Measurements from ENCODE around the gene HGF. TPM values are rescaled to one million over a fixed set of nuclear protein-coding genes. Genes with fewer than 3 reads are reported as not detected.
"Not testable (repeated sequence)": the region's sequence is repeated elsewhere in the genome, so short reads cannot be mapped to it uniquely, and the experiment has no call there.

Gene HGF
- total and polyA plus RNA-seq, 4 donors = 3.1 to 25.5 (median 12.3) TPM

DNA sequence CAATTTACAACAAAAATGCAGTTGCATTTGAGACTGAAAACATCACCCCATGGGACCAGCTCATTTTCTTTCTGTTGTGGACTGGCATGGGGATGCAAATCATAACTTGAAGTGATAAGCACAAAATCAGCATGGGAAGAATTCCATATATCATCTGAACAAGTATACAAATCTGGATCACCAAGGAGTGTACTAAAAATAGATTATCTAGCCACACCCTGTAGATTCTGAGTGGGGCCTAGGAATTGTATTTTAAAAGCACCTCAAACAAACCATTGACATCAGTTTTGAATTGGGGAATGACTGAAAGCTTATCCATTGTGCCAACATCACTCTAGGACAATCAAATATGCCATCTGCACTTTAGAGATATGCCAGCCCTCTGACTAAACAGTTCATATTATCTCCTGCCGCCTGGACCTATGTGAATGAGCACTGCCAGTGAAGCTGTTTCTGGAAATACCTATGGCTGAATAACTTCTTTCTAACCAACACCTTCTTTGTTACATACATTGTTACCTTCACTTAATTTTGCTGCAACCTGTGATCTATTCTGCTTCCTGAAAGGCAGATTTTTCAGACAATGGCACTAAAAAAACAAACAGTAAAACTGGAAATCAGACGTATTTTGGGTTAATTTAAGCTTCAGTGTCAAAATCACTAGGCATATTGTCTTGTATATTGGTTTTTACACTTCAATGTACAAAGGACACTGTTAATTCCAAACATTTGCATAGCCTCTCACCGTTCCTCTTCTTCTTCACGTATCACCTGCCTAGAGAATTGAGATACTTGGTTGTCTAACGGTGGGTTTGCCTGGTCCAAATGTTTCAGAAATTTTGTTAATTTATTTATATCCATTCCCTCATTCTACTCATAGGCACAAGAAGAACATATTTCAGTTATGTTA, 42.4 kb upstream of the HGF start:
- DNase-seq (no peak), ATAC-seq (ENCODE audit: insufficient read depth, low FRiP score) (no peak)
- WGBS, 2 donors = 90 to 92% methylated on average over 5 of the region's 5 CpGs
- Histone ChIP-seq H3K36me3 (ENCODE audit: control insufficient read depth in 4 of 4, insufficient read depth in 4 of 4, low read length in 4 of 4) (no peaks in the 10 kb centered on the region), H3K27me3 (ENCODE audit: control insufficient read depth in 3 of 3, insufficient read depth in 3 of 3, low read length in 2 of 3) (no peaks in the 10 kb centered on the region), H3K4me1 (ENCODE audit: control insufficient read depth in 5 of 5, insufficient read depth in 5 of 5, low read length in 5 of 5) (peaks cover 0 to 11% (median 0%) of the 10 kb centered on the region in 5 donors), H3K27ac (ENCODE audit: low read depth in 1 of 2, low read length in 1 of 2) (no peak overlapping the region), H3K9ac (ENCODE audit: insufficient read depth in 1 of 2, low read length in 2 of 2) (no peak overlapping the region), H3K9me3 (ENCODE audit: control insufficient read depth in 4 of 4, insufficient read depth in 3 of 4, low read length in 3 of 4) (no peaks in the 10 kb centered on the region), H3K4me3 (no peak overlapping the region)
- TF ChIP-seq CTCF (IDR thresholded peaks at IDR 0.05; ENCODE audit: control extremely low read depth, extremely low read depth) = no peak

- Histone ChIP-seq H3K4me1 (ENCODE audit: control insufficient read depth in 5 of 5, insufficient read depth in 5 of 5, low read length in 5 of 5) (peaks cover 0 to 11% (median 0%) of the 10 kb centered on the region in 5 donors), H3K27me3 (ENCODE audit: control insufficient read depth in 3 of 3, insufficient read depth in 3 of 3, low read length in 2 of 3) (no peaks in the 10 kb centered on the region), H3K9ac (ENCODE audit: insufficient read depth in 1 of 2, low read length in 2 of 2) (no peak overlapping the region), H3K9me3 (ENCODE audit: control insufficient read depth in 4 of 4, insufficient read depth in 3 of 4, low read length in 3 of 4) (no peaks in the 10 kb centered on the region), H3K36me3 (ENCODE audit: control insufficient read depth in 4 of 4, insufficient read depth in 4 of 4, low read length in 4 of 4) (no peaks in the 10 kb centered on the region), H3K4me3 (no peak overlapping the region), H3K27ac (ENCODE audit: low read depth in 1 of 2, low read length in 1 of 2) (no peak overlapping the region)
- DNase-seq (peak in 1 of 3 donors; percentile 59), ATAC-seq (ENCODE audit: insufficient read depth, low FRiP score) (peak; percentile 57)
- 40 to 57% methylated on average over 6 of the region's 6 CpGs for WGBS, 2 donors
- no peak for TF ChIP-seq CTCF (IDR thresholded peaks at IDR 0.05; ENCODE audit: control extremely low read depth, extremely low read depth)
Measured at GRCh38 chr7:81810476-81811155, 40.8 kb upstream of the HGF start.

- not testable (repeated sequence) for DNase-seq; H3K9me3 ChIP-seq (ENCODE audit: control insufficient read depth in 4 of 4, insufficient read depth in 3 of 4, low read length in 3 of 4); H3K27me3 ChIP-seq (ENCODE audit: control insufficient read depth in 3 of 3, insufficient read depth in 3 of 3, low read length in 2 of 3); ATAC-seq (ENCODE audit: insufficient read depth, low FRiP score); H3K4me3 ChIP-seq; H3K27ac ChIP-seq (ENCODE audit: low read depth in 1 of 2, low read length in 1 of 2); H3K9ac ChIP-seq (ENCODE audit: insufficient read depth in 1 of 2, low read length in 2 of 2); H3K36me3 ChIP-seq (ENCODE audit: control insufficient read depth in 4 of 4, insufficient read depth in 4 of 4, low read length in 4 of 4)
- H3K4me1 ChIP-seq (ENCODE audit: control insufficient read depth in 5 of 5, insufficient read depth in 5 of 5, low read length in 5 of 5) = peaks cover 0 to 11% (median 0%) of the 10 kb centered on the region in 5 donors
Measured at GRCh38 chr7:81808310-81808709, 38.5 kb upstream of the HGF start.

DNA sequence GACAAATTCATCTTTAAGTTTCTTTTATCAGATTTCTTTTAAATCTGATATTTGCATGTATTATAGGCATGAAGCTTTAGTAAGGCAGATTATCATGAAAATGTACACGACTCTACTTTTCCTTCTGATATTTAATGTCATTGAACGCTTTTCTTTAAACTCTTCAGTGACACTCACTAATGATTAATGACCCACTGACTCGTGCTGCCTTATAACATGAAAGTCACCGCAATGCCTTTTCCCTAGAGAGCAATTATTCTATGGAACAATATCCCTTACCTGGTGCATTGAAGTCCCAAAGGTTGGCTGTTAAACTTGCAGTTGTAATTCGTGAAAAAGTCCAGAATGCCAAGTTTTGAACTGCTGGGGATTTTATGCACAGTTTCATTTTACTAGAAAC, 33.4 kb upstream of the HGF start:
- no peak for ATAC-seq (ENCODE audit: insufficient read depth, low FRiP score)
- 58 to 73% methylated on average over 5 of the region's 5 CpGs for WGBS, 2 donors
- no peak for TF ChIP-seq CTCF (IDR thresholded peaks at IDR 0.05; ENCODE audit: control extremely low read depth, extremely low read depth)

More for the DNA sequence above, 33.4 kb upstream of the HGF start:
- Histone ChIP-seq H3K4me3 (no peak overlapping the region), H3K4me1 (ENCODE audit: control insufficient read depth in 5 of 5, insufficient read depth in 5 of 5, low read length in 5 of 5) (peaks cover 0 to 2% (median 0%) of the 10 kb centered on the region in 5 donors), H3K27ac (ENCODE audit: low read depth in 1 of 2, low read length in 1 of 2) (no peak overlapping the region), H3K27me3 (ENCODE audit: control insufficient read depth in 3 of 3, insufficient read depth in 3 of 3, low read length in 2 of 3) (no peaks in the 10 kb centered on the region), H3K9ac (ENCODE audit: insufficient read depth in 1 of 2, low read length in 2 of 2) (peak overlapping the region in 1 of 2 donors; percentile 13), H3K9me3 (ENCODE audit: control insufficient read depth in 4 of 4, insufficient read depth in 3 of 4, low read length in 3 of 4) (no peaks in the 10 kb centered on the region), H3K36me3 (ENCODE audit: control insufficient read depth in 4 of 4, insufficient read depth in 4 of 4, low read length in 4 of 4) (no peaks in the 10 kb centered on the region)
- no peak for DNase-seq

Data from lung (tissue), 12 donors.